ENCODE results near the gene NT5E.

NT5E gene

DNA sequence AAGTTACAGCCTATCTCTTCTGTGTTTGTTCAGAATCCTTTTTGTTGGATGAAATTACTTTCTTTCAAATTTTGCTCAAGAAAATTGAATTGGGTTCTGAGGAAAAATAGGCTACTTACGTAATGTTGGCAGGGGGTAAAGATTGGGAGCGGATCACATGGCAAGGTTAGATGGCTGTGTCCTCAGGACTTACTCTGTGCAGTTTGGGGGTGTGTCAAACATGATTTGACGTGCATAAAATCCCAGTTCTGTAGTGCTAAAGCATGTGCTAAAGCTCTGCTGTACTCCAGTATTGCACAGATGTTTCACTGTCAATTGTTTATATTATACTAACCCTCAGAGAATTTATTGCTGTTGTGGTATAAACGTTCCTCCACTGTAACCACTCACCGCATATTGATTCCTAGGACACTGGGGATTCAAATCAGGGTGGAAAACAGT lies 2.6 kb downstream of the NT5E start:
- ATAC-seq, result no peak
- TF ChIP-seq CSDC2 (CRISPR knock-in tag; IDR thresholded peaks at IDR 0.05), result no peak
- TF ChIP-seq ZNF565 (CRISPR knock-in tag; conservative IDR thresholded peaks at IDR 0.05; ENCODE audit: low read depth), result no peak
- TF ChIP-seq ARNTL (CRISPR knock-in tag; IDR thresholded peaks at IDR 0.05; ENCODE audit: borderline replicate concordance, low read depth), result no peak
- no peak for TF ChIP-seq BACH2 (CRISPR knock-in tag; IDR thresholded peaks at IDR 0.05; ENCODE audit: borderline replicate concordance)
- TF ChIP-seq RARB (CRISPR knock-in tag; IDR thresholded peaks at IDR 0.05), result no peak
- no peak for TF ChIP-seq PATZ1 (CRISPR knock-in tag; IDR thresholded peaks at IDR 0.05; ENCODE audit: borderline replicate concordance)
- TF ChIP-seq OSR1 (CRISPR knock-in tag; IDR thresholded peaks at IDR 0.05), result no peak
- no peak for TF ChIP-seq CSRNP3 (CRISPR knock-in tag; IDR thresholded peaks at IDR 0.05)
- TF ChIP-seq ZNF70 (CRISPR knock-in tag; IDR thresholded peaks at IDR 0.05), result no peak
- TF ChIP-seq, protein P1, sequence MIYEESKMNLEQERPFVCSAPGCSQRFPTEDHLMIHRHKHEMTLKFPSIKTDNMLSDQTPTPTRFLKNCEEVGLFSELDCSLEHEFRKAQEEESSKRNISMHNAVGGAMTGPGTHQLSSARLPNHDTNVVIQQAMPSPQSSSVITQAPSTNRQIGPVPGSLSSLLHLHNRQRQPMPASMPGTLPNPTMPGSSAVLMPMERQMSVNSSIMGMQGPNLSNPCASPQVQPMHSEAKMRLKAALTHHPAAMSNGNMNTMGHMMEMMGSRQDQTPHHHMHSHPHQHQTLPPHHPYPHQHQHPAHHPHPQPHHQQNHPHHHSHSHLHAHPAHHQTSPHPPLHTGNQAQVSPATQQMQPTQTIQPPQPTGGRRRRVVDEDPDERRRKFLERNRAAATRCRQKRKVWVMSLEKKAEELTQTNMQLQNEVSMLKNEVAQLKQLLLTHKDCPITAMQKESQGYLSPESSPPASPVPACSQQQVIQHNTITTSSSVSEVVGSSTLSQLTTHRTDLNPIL (CRISPR knock-in tag; IDR thresholded peaks at IDR 0.05; ENCODE audit: low read depth), result no peak
- no peak for TF ChIP-seq ZNF8 (CRISPR knock-in tag; IDR thresholded peaks at IDR 0.05)
- no peak for TF ChIP-seq TCF4 (CRISPR knock-in tag; IDR thresholded peaks at IDR 0.05; ENCODE audit: borderline replicate concordance)
- no peak for TF ChIP-seq POU6F1 (CRISPR knock-in tag; IDR thresholded peaks at IDR 0.05; ENCODE audit: borderline replicate concordance, low read depth)
- no peak for TF ChIP-seq ESRRG (CRISPR knock-in tag; IDR thresholded peaks at IDR 0.05)
- TF ChIP-seq, protein P2, sequence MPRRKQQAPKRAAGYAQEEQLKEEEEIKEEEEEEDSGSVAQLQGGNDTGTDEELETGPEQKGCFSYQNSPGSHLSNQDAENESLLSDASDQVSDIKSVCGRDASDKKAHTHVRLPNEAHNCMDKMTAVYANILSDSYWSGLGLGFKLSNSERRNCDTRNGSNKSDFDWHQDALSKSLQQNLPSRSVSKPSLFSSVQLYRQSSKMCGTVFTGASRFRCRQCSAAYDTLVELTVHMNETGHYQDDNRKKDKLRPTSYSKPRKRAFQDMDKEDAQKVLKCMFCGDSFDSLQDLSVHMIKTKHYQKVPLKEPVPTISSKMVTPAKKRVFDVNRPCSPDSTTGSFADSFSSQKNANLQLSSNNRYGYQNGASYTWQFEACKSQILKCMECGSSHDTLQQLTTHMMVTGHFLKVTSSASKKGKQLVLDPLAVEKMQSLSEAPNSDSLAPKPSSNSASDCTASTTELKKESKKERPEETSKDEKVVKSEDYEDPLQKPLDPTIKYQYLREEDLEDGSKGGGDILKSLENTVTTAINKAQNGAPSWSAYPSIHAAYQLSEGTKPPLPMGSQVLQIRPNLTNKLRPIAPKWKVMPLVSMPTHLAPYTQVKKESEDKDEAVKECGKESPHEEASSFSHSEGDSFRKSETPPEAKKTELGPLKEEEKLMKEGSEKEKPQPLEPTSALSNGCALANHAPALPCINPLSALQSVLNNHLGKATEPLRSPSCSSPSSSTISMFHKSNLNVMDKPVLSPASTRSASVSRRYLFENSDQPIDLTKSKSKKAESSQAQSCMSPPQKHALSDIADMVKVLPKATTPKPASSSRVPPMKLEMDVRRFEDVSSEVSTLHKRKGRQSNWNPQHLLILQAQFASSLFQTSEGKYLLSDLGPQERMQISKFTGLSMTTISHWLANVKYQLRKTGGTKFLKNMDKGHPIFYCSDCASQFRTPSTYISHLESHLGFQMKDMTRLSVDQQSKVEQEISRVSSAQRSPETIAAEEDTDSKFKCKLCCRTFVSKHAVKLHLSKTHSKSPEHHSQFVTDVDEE (CRISPR knock-in tag; IDR thresholded peaks at IDR 0.05), result no peak
- no peak for TF ChIP-seq GLIS3 (CRISPR knock-in tag; IDR thresholded peaks at IDR 0.05)
- TF ChIP-seq ZFP30 (CRISPR knock-in tag; IDR thresholded peaks at IDR 0.05), result no peak

GRCh38 chr6:85453052-85453451 lies 3.2 kb downstream of the NT5E start:
- no peak for TF ChIP-seq ZNF8 (CRISPR knock-in tag; IDR thresholded peaks at IDR 0.05)
- no peak for TF ChIP-seq POU6F1 (CRISPR knock-in tag; IDR thresholded peaks at IDR 0.05; ENCODE audit: borderline replicate concordance, low read depth)
- no peak for ATAC-seq

DNA sequence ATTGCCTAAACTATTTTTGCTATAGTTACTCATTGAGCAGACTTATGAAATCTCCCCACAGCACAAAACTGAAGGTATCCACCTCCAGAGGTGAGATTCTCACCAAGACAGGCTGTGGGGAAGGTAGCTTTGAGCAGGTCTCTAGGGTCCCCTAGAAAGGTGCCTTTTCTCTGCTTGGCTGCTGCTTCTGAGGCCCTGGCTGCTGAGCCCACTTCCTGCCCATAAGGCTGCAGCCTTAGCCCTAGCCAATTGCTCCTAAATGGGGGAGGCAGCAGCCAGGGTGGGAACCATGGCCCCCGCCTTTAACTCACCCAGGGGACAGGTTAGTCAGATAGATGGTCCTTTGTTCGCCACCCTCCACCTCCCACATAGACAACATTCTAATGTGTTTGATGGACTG lies 3.6 kb downstream of the NT5E start:
- ATAC-seq, result no peak
- TF ChIP-seq PATZ1 (CRISPR knock-in tag; IDR thresholded peaks at IDR 0.05; ENCODE audit: borderline replicate concordance) (no peak), CSDC2 (CRISPR knock-in tag; IDR thresholded peaks at IDR 0.05) (no peak), BACH2 (CRISPR knock-in tag; IDR thresholded peaks at IDR 0.05; ENCODE audit: borderline replicate concordance) (no peak), RARB (CRISPR knock-in tag; IDR thresholded peaks at IDR 0.05) (no peak), SNAI2 (CRISPR knock-in tag; IDR thresholded peaks at IDR 0.05) (no peak), ZFP30 (CRISPR knock-in tag; IDR thresholded peaks at IDR 0.05) (no peak), PPARA (CRISPR knock-in tag; IDR thresholded peaks at IDR 0.05; ENCODE audit: borderline replicate concordance) (no peak), ZFP3 (CRISPR knock-in tag; IDR thresholded peaks at IDR 0.05) (no peak), ARNTL (CRISPR knock-in tag; IDR thresholded peaks at IDR 0.05; ENCODE audit: borderline replicate concordance, low read depth) (no peak)
